HepG2 (cell line): ENCODE measurements around the gene CAPG. TPM values are rescaled to one million over a fixed set of nuclear protein-coding genes. Genes with fewer than 3 reads are reported as not detected.

ENCODE experiments used
- AGO2 ChIP-seq: fragments of 200-400 bp; formaldehyde crosslinking; optimal IDR thresholded peaks from 2 replicates; pipeline ENCODE3; 2017; ENCODE audit warnings: mild to moderate bottlenecking, low read depth, low read length, moderate library complexity
- BRCA1 ChIP-seq: sonication (generic); formaldehyde crosslinking; IDR thresholded peaks from 2 replicates; pipeline ENCODE4 v1.4.0; 2020; ENCODE audit warnings: missing genetic modification reagents
- E2F2 ChIP-seq: sonication (generic); formaldehyde crosslinking; IDR thresholded peaks from 2 replicates; pipeline ENCODE4 v1.4.0; 2020; ENCODE audit warnings: missing genetic modification reagents, borderline replicate concordance
- EEA1 ChIP-seq: sonication (generic); formaldehyde crosslinking; IDR thresholded peaks from 2 replicates; pipeline ENCODE4 v1.5.1; 2020; ENCODE audit warnings: mild to moderate bottlenecking, missing genetic modification reagents, borderline replicate concordance
- FLYWCH1 ChIP-seq: sonication (generic); formaldehyde crosslinking; IDR thresholded peaks from 2 replicates; pipeline ENCODE4 v1.8.1; 2023; ENCODE audit warnings: mild to moderate bottlenecking, missing genetic modification reagents
- HNF1B ChIP-seq: sonication (generic); formaldehyde crosslinking; IDR thresholded peaks from 2 replicates; pipeline ENCODE4 v1.5.1; 2020; ENCODE audit warnings: mild to moderate bottlenecking, moderate library complexity, missing genetic modification reagents
- HNRNPLL ChIP-seq: fragments of 200-400 bp; formaldehyde crosslinking; IDR thresholded peaks from 2 replicates; pipeline ENCODE4 v1.6.1; 2017; ENCODE audit warnings: mild to moderate bottlenecking, low read depth, low read length; ENCODE audit not compliant: poor library complexity, severe bottlenecking
- IRF9 ChIP-seq: sonication (generic); formaldehyde crosslinking; IDR thresholded peaks from 2 replicates; pipeline ENCODE4 v1.8.0; 2022; ENCODE audit warnings: missing genetic modification reagents, mild to moderate bottlenecking, borderline replicate concordance
- KDM1A ChIP-seq: IDR thresholded peaks from 2 replicates; pipeline ENCODE4 v1.6.1; 2016; ENCODE audit warnings: missing compliant biosample characterization
- NFATC3 ChIP-seq: sonication (generic); formaldehyde crosslinking; IDR thresholded peaks from 2 replicates; pipeline ENCODE4 v1.5.1; 2020; ENCODE audit warnings: mild to moderate bottlenecking, missing genetic modification reagents
- PCBP2 ChIP-seq: fragments of 200-400 bp; formaldehyde crosslinking; optimal IDR thresholded peaks from 2 replicates; pipeline ENCODE3; 2018; ENCODE audit warnings: low read length, low read depth; ENCODE audit not compliant: poor library complexity, severe bottlenecking
- PHF8 ChIP-seq: sonication (generic); formaldehyde crosslinking; IDR thresholded peaks from 2 replicates; pipeline ENCODE4 v1.5.0; 2020; ENCODE audit warnings: missing genetic modification reagents
- PLSCR1 ChIP-seq: sonication (generic); formaldehyde crosslinking; IDR thresholded peaks from 2 replicates; pipeline ENCODE4 v1.5.0; 2020; ENCODE audit warnings: missing genetic modification reagents, mild to moderate bottlenecking, borderline replicate concordance
- PRPF4 ChIP-seq: fragments of 200-400 bp; formaldehyde crosslinking; IDR thresholded peaks from 2 replicates; pipeline ENCODE4 v1.6.1; 2016; ENCODE audit warnings: low read length, low read depth; ENCODE audit not compliant: poor library complexity, severe bottlenecking
- SOX13 ChIP-seq, 3 experiments: fragments of 450-650 bp in 1 of 3; sonication (generic) in 1 of 3; formaldehyde crosslinking in 1 of 3; IDR thresholded peaks in 2 of 3; conservative IDR thresholded peaks in 1 of 3; 2 replicates each; pipeline versions ENCODE4 v1.5.0 to v1.6.1; 2016 to 2020; ENCODE audit warnings: antibody characterized with exemption in 1 of 3, mild to moderate bottlenecking in 1 of 3, missing compliant biosample characterization in 1 of 3, missing genetic modification reagents in 1 of 3, moderate library complexity in 1 of 3
- STAT5B ChIP-seq: sonication (generic); formaldehyde crosslinking; IDR thresholded peaks from 2 replicates; pipeline ENCODE4 v1.4.0; 2020; ENCODE audit warnings: missing genetic modification reagents
- TBX3 ChIP-seq: fragments of 450-650 bp; IDR thresholded peaks from 2 replicates; pipeline ENCODE4 v1.6.1; 2017; ENCODE audit warnings: antibody characterized with exemption, mild to moderate bottlenecking, inconsistent platforms, borderline replicate concordance
- ZNF564 ChIP-seq: sonication (generic); formaldehyde crosslinking; IDR thresholded peaks from 2 replicates; pipeline ENCODE4 v1.8.1; 2023; ENCODE audit warnings: mild to moderate bottlenecking, missing genetic modification reagents
- ZNF605 ChIP-seq: sonication (generic); formaldehyde crosslinking; IDR thresholded peaks from 2 replicates; pipeline ENCODE4 v1.8.0; 2022; ENCODE audit warnings: mild to moderate bottlenecking, missing genetic modification reagents
- ZNF879 ChIP-seq: sonication (generic); formaldehyde crosslinking; IDR thresholded peaks from 2 replicates; pipeline ENCODE4 v1.8.1; 2023; ENCODE audit warnings: missing genetic modification reagents
- ZSCAN12 ChIP-seq: sonication (generic); formaldehyde crosslinking; IDR thresholded peaks from 2 replicates; pipeline ENCODE4 v1.9.0; 2021; ENCODE audit warnings: mild to moderate bottlenecking, missing genetic modification reagents
- polyA plus RNA-seq, 8 experiments: library from polyadenylated mRNA; depleted of rRNA in 3 of 8; stranded (reverse) in 7 of 8; unstranded in 1 of 8; fragments of >200 nt; fragmentation: Illumina TruSeq in 4 of 8; extraction: Trizol in 4 of 8; gene quantifications; 2 replicates each; pipeline versions ENCODE4 v1.2.1 to v1.2.3, GENCODE V29; 2011 to 2016; ENCODE audit warnings: low read depth in 4 of 8, missing spikeins in 1 of 8, mixed read lengths in 1 of 8; ENCODE audit not compliant: insufficient read depth in 1 of 8
- total RNA-seq, 5 experiments: library from RNA; depleted of rRNA; stranded (reverse); fragments of >200 nt; fragmentation: Illumina TruSeq; extraction: Trizol; gene quantifications; 2 replicates each; pipeline ENCODE4 v1.2.3, GENCODE V29; 2016; ENCODE audit warnings: low read depth in 1 of 5

CAPG gene
- total and polyA plus RNA-seq, 2 of the 13 experiments (the other 11 are each of a cell fraction or from before 2014, with no cell fraction given) = 12.7 to 18.2 TPM

- TF ChIP-seq ZSCAN12 (CRISPR knock-in tag) = peak; percentile 86; the same call in 1 of the 2 replicates
- no peak for TF ChIP-seq FLYWCH1 (CRISPR knock-in tag)
- TF ChIP-seq PHF8 (CRISPR knock-in tag) = peak; percentile 98
- TF ChIP-seq E2F2 (CRISPR knock-in tag) = peak; percentile 74; the same call in 1 of the 2 replicates
- TF ChIP-seq PRPF4 = no peak
- TF ChIP-seq ZNF605 (CRISPR knock-in tag) = peak; percentile 92
- TF ChIP-seq ZNF879 (CRISPR knock-in tag) = 0 out of 2 replicates have a peak, but pooled peaks have one; percentile 78
- peak; percentile 20 for TF ChIP-seq AGO2
- TF ChIP-seq KDM1A (CRISPR knock-in tag) = no peak
- peak; percentile 100 for TF ChIP-seq HNF1B
- TF ChIP-seq HNRNPLL = peak; percentile 78
- TF ChIP-seq IRF9 (CRISPR knock-in tag) = peak; percentile 97; the same call in 1 of the 2 replicates
- TF ChIP-seq PLSCR1 = peak; percentile 65; the same call in 1 of the 2 replicates
- no peak; the same call in 1 of the 2 replicates for TF ChIP-seq NFATC3 (CRISPR knock-in tag)
- TF ChIP-seq ZNF564 (CRISPR knock-in tag) = peak; percentile 84; the same call in 1 of the 2 replicates
- 0 out of 2 replicates have a peak, but pooled peaks have one; percentile 11 for TF ChIP-seq SOX13 (IDR thresholded peaks at IDR 0.05)
- peak in 1 of 2 experiments; percentile 60; a peak in 2 of 4 replicates for TF ChIP-seq SOX13 (CRISPR knock-in tag; conservative IDR thresholded peaks at IDR 0.05 in 1 of 2, IDR thresholded peaks at IDR 0.05 in 1 of 2)
- TF ChIP-seq EEA1 (CRISPR knock-in tag) = peak; percentile 84; the same call in 1 of the 2 replicates
- no peak for TF ChIP-seq PCBP2
- TF ChIP-seq TBX3 = 0 out of 2 replicates have a peak, but pooled peaks have one; percentile 35
- TF ChIP-seq STAT5B (CRISPR knock-in tag) = 0 out of 2 replicates have a peak, but pooled peaks have one; percentile 59
- TF ChIP-seq BRCA1 (CRISPR knock-in tag) = peak; percentile 48; the same call in 1 of the 2 replicates
These were observed 55.7 kb downstream of the CAPG start, which contains the start of the genes ELMOD3 and RETSAT (continued) for GRCh38 chr2:85354286-85355072.
